CD14-positive monocyte (primary cell): ENCODE results near the gene CD8B2. TPM values are rescaled to one million over a fixed set of nuclear protein-coding genes. Genes with fewer than 3 reads are reported as not detected.

ENCODE experiments used
- DNase-seq, 3 donors: peaks; one replicate each; pipeline ENCODE4 v3.0.0-alpha.2; 2011 to 2022
- H2AFZ ChIP-seq: 2 replicates; pipeline ENCODE4 v1.6.0; 2012; ENCODE audit warnings: mild to moderate bottlenecking, low read depth, low read length, inconsistent platforms; ENCODE audit not compliant: insufficient read depth, poor library complexity, severe bottlenecking
- H3K27ac ChIP-seq, 2 donors: 1 replicate in 1 of 2; 2 replicates in 1 of 2; pipeline ENCODE4 v1.5.1; 2012 to 2013; ENCODE audit warnings: low read length in 2 of 2, control low read depth in 1 of 2, inconsistent platforms in 1 of 2, low read depth in 1 of 2, mild to moderate bottlenecking in 1 of 2
- H3K27me3 ChIP-seq, 2 donors: one replicate each; pipeline versions ENCODE4 v1.6.0 to v1.6.1; 2011 to 2013; ENCODE audit warnings: low read length in 2 of 2; ENCODE audit not compliant: control insufficient read depth in 2 of 2, insufficient read depth in 2 of 2
- H3K36me3 ChIP-seq, 2 donors: replicated peaks in 1 of 2; 1 replicate in 1 of 2; 2 replicates in 1 of 2; pipeline versions ENCODE4 v1.5.1 to v1.6.1; 2012 to 2013; ENCODE audit warnings: low read length in 2 of 2, control low read depth in 1 of 2, inconsistent platforms in 1 of 2, mild to moderate bottlenecking in 1 of 2; ENCODE audit not compliant: insufficient read depth in 2 of 2, control insufficient read depth in 1 of 2
- H3K4me1 ChIP-seq, 2 donors: 1 replicate in 1 of 2; 2 replicates in 1 of 2; pipeline versions ENCODE4 v1.5.1 to v1.6.1; 2012 to 2013; ENCODE audit warnings: low read length in 2 of 2, control low read depth in 1 of 2, inconsistent platforms in 1 of 2, mild to moderate bottlenecking in 1 of 2, moderate library complexity in 1 of 2; ENCODE audit not compliant: insufficient read depth in 2 of 2, control insufficient read depth in 1 of 2
- H3K4me2 ChIP-seq: replicated peaks from 2 replicates; pipeline ENCODE3; 2012; ENCODE audit warnings: low read length, moderate library complexity, mild to moderate bottlenecking; ENCODE audit not compliant: poor library complexity, severe bottlenecking; ENCODE audit errors: extremely low read depth
- H3K4me3 ChIP-seq, 3 experiments: fragments of 200-600 bp in 1 of 3; sonication (generic) in 1 of 3; replicated peaks in 1 of 3; 1 replicate in 2 of 3; 2 replicates in 1 of 3; pipeline ENCODE4 v1.5.1; 2011 to 2013; ENCODE audit warnings: low read length in 3 of 3, mild to moderate bottlenecking in 3 of 3, control low read depth in 2 of 3, low read depth in 2 of 3, inconsistent platforms in 1 of 3, moderate library complexity in 1 of 3
- H3K79me2 ChIP-seq: 2 replicates; pipeline ENCODE4 v1.6.0; 2012; ENCODE audit warnings: mild to moderate bottlenecking, control low read depth, inconsistent platforms, low read length, moderate library complexity; ENCODE audit not compliant: insufficient read depth
- H3K9ac ChIP-seq: 2 replicates; pipeline ENCODE4 v1.6.0; 2017; ENCODE audit warnings: low read length, mild to moderate bottlenecking; ENCODE audit not compliant: insufficient read depth, poor library complexity, severe bottlenecking
- H3K9me3 ChIP-seq, 2 donors: replicated peaks in 1 of 2; 1 replicate in 1 of 2; 2 replicates in 1 of 2; pipeline versions ENCODE4 v1.5.1 to v1.6.1; 2012 to 2013; ENCODE audit warnings: low read length in 2 of 2, control low read depth in 1 of 2; ENCODE audit not compliant: control insufficient read depth in 1 of 2, insufficient read depth in 1 of 2
- H4K20me1 ChIP-seq: 2 replicates; pipeline ENCODE4 v1.6.0; 2012; ENCODE audit warnings: mild to moderate bottlenecking, low read length, control low read depth, moderate library complexity; ENCODE audit not compliant: insufficient read depth
- H3K27ac Mint-ChIP-seq, 7 donors: one replicate each; pipeline ENCODE4 v1.8.0; 2020; ENCODE audit warnings: mild to moderate bottlenecking in 7 of 7, mixed read lengths in 7 of 7, moderate library complexity in 6 of 7, inconsistent platforms in 2 of 7
- H3K27me3 Mint-ChIP-seq, 3 donors: one replicate each; pipeline ENCODE4 v1.8.0; 2021 to 2022; ENCODE audit warnings: low read depth in 3 of 3, mild to moderate bottlenecking in 3 of 3, mixed read lengths in 3 of 3, moderate library complexity in 3 of 3, inconsistent platforms in 1 of 3
- H3K36me3 Mint-ChIP-seq, 2 donors: one replicate each; pipeline ENCODE4 v1.8.0; 2020; ENCODE audit warnings: mixed read lengths in 2 of 2, inconsistent platforms in 1 of 2, mild to moderate bottlenecking in 1 of 2
- H3K4me1 Mint-ChIP-seq: one replicate; pipeline ENCODE4 v1.8.0; 2020; ENCODE audit warnings: mild to moderate bottlenecking, mixed read lengths
- H3K4me3 Mint-ChIP-seq, 2 donors: one replicate each; pipeline ENCODE4 v1.8.0; 2020; ENCODE audit warnings: mild to moderate bottlenecking in 2 of 2, mixed read lengths in 2 of 2, moderate library complexity in 1 of 2
- H3K9me3 Mint-ChIP-seq, 7 donors: one replicate each; pipeline ENCODE4 v1.8.0; 2020 to 2022; ENCODE audit warnings: mixed read lengths in 7 of 7, mild to moderate bottlenecking in 6 of 7, moderate library complexity in 6 of 7, inconsistent platforms in 2 of 7
- CTCF ChIP-seq: fragments of 200-600 bp; IDR thresholded peaks from one replicate; pipeline ENCODE4 v1.8.0; 2022; ENCODE audit warnings: antibody characterized with exemption, mild to moderate bottlenecking
- WGBS: methylation state at CpG from one replicate; pipeline ENCODE4 v1.1.5; 2013; ENCODE audit warnings: missing lambda C conversion rate; ENCODE audit not compliant: insufficient coverage; 5-methylcytosine and 5-hydroxymethylcytosine counted together
- intact Hi-C, 2 donors: fragments of 100-400 bp; cut with micrococcal nuclease; formaldehyde crosslinking; loops; one replicate each; pipeline versions ENCODE4 v1.15.0 to v1.15.1; 2023
- polyA plus RNA-seq, 3 donors: library from polyadenylated mRNA; depleted of rRNA in 1 of 3; unstranded in 2 of 3; stranded (reverse) in 1 of 3; fragments of 300-500 nt in 2 of 3; fragments of >200 nt in 1 of 3; fragmentation: Illumina TruSeq in 2 of 3; gene quantifications; 1 replicate in 2 of 3; 2 replicates in 1 of 3; pipeline ENCODE4 v1.2.3, GENCODE V29; 2012 to 2021

Gene CD8B2
- polyA plus RNA-seq, 3 donors: 0.04 TPM; not detected in 2

- Histone ChIP-seq H3K27me3 (no peaks in the 10 kb centered on the region), H2AFZ (peak overlapping the region; percentile 10), H3K27ac (peak overlapping the region in 1 of 2 donors; percentile 61), H4K20me1 (no peaks in the 10 kb centered on the region), H3K4me1 (peaks cover 22 to 32% of the 10 kb centered on the region in 2 donors), H3K4me2 (peak overlapping the region; percentile 21), H3K4me3 (no peak overlapping the region), H3K9ac (no peak overlapping the region), H3K9me3 (no peaks in the 10 kb centered on the region), H3K79me2 (no peaks in the 10 kb centered on the region), H3K36me3 (no peaks in the 10 kb centered on the region)
- Mint-ChIP-seq H3K36me3 (no peaks in the 10 kb centered on the region), H3K27me3 (peaks cover 2 to 5% (median 3%) of the 10 kb centered on the region in 3 donors), H3K4me1 (peaks cover 30% of the 10 kb centered on the region), H3K9me3 (peaks cover 0 to 4% (median 0%) of the 10 kb centered on the region in 7 donors), H3K27ac (peak overlapping the region; percentile 33 to 84 (median 75)), H3K4me3 (no peak overlapping the region)
- intact Hi-C loops: loop anchor here in 1 of 2 donors (10.0 kb wide), 1 partner anchor 336 kb away; the partner anchor contains the start of gene UXS1
- 0% methylated on average over 2 of the region's 2 CpGs for WGBS
- peak; percentile 18 to 56 (median 50) for DNase-seq
- no peak for TF ChIP-seq CTCF
Measured at GRCh38 chr2:106530866-106531265, 43.7 kb downstream of the CD8B2 start.

- no peak for DNase-seq
- no peaks in the 10 kb centered on the region for H4K20me1 ChIP-seq
- Mint-ChIP-seq H3K4me1 (peaks cover 36% of the 10 kb centered on the region), H3K9me3 (peaks cover 0 to 3% (median 0%) of the 10 kb centered on the region in 7 donors), H3K27ac (peak overlapping the region in 4 of 7 donors; percentile 64 to 78 (median 74)), H3K27me3 (peaks cover 2 to 5% (median 3%) of the 10 kb centered on the region in 3 donors), H3K36me3 (no peaks in the 10 kb centered on the region), H3K4me3 (no peak overlapping the region)
- peaks cover 28 to 41% of the 10 kb centered on the region in 2 donors for H3K4me1 ChIP-seq
- no peak overlapping the region for H3K4me3 ChIP-seq
- intact Hi-C loops: loop anchor here in 1 of 2 donors (10.0 kb wide), 1 partner anchor 337 kb away; the partner anchor contains the start of gene UXS1
- H3K4me2 ChIP-seq: no peak overlapping the region
- H3K9ac ChIP-seq: no peak overlapping the region
- H3K79me2 ChIP-seq: no peaks in the 10 kb centered on the region
- no peaks in the 10 kb centered on the region for H3K36me3 ChIP-seq
- no peak overlapping the region for H3K27ac ChIP-seq
- no peaks in the 10 kb centered on the region for H3K27me3 ChIP-seq
- no peak overlapping the region for H2AFZ ChIP-seq
- WGBS: 88% methylated on average over 5 of the region's 7 CpGs
- H3K9me3 ChIP-seq: no peaks in the 10 kb centered on the region
- no peak for TF ChIP-seq CTCF
Measured at GRCh38 chr2:106531676-106532214, 44.6 kb downstream of the CD8B2 start.
